Measurements from ENCODE around the gene CACNB1. TPM values are rescaled to one million over a fixed set of nuclear protein-coding genes. Genes with fewer than 3 reads are reported as not detected.
"Not testable (repeated sequence)": the region's sequence is repeated elsewhere in the genome, so short reads cannot be mapped to it uniquely, and the experiment has no call there.

The CACNB1 gene
- total RNA-seq, 1 donor, result 5.8 TPM

GRCh38 chr17:39132192-39132610, 65.3 kb downstream of the CACNB1 start:
- Histone ChIP-seq H4K20me1 (ENCODE audit: insufficient read depth, low read length) (no peaks in the 10 kb centered on the region), H2AFZ (ENCODE audit: low read length) (peak overlapping the region; percentile 67), H3K9me3 (ENCODE audit: low read depth, low read length) (no peaks in the 10 kb centered on the region), H3K4me2 (ENCODE audit: insufficient read depth, low read length) (peak overlapping the region; percentile 69), H3K27me3 (ENCODE audit: insufficient read depth, low read length) (no peaks in the 10 kb centered on the region), H3K79me2 (ENCODE audit: insufficient read depth, low read length) (no peaks in the 10 kb centered on the region), H3K4me1 (ENCODE audit: insufficient read depth, low read length) (peaks cover 18% of the 10 kb centered on the region), H3K36me3 (ENCODE audit: insufficient read depth, low read length) (no peaks in the 10 kb centered on the region), H3K4me3 (ENCODE audit: insufficient read depth, low read length) (peak overlapping the region; percentile 43), H3K27ac (ENCODE audit: low read depth, low read length) (peak overlapping the region; percentile 53)
- DNase-seq (ENCODE audit: insufficient read length, low spot score, missing footprints), result peak; percentile 96
- no peak for TF ChIP-seq CTCF (IDR thresholded peaks at IDR 0.05; ENCODE audit: extremely low read depth, low read depth, low read length)

- DNase-seq (ENCODE audit: insufficient read length, low spot score, missing footprints), result no peak
- Histone ChIP-seq H3K27ac (ENCODE audit: low read depth, low read length) (peak overlapping the region; percentile 53), H3K27me3 (ENCODE audit: insufficient read depth, low read length) (no peaks in the 10 kb centered on the region), H3K4me3 (ENCODE audit: insufficient read depth, low read length) (no peak overlapping the region), H3K4me1 (ENCODE audit: insufficient read depth, low read length) (peaks cover 18% of the 10 kb centered on the region), H4K20me1 (ENCODE audit: insufficient read depth, low read length) (no peaks in the 10 kb centered on the region), H3K4me2 (ENCODE audit: insufficient read depth, low read length) (peak overlapping the region; percentile 69), H3K36me3 (ENCODE audit: insufficient read depth, low read length) (no peaks in the 10 kb centered on the region), H3K9me3 (ENCODE audit: low read depth, low read length) (no peaks in the 10 kb centered on the region), H2AFZ (ENCODE audit: low read length) (peak overlapping the region; percentile 70), H3K79me2 (ENCODE audit: insufficient read depth, low read length) (no peaks in the 10 kb centered on the region)
- no peak for TF ChIP-seq CTCF (IDR thresholded peaks at IDR 0.05; ENCODE audit: extremely low read depth, low read depth, low read length)
Observed at GRCh38 chr17:39131616-39132015, 65.9 kb downstream of the CACNB1 start.

GRCh38 chr17:39130205-39130604, 67.3 kb downstream of the CACNB1 start:
- TF ChIP-seq CTCF (IDR thresholded peaks at IDR 0.05; ENCODE audit: extremely low read depth, low read depth, low read length), result no peak
- no peak overlapping the region for H3K4me2 ChIP-seq (ENCODE audit: insufficient read depth, low read length)
- H2AFZ ChIP-seq (ENCODE audit: low read length), result no peak overlapping the region
- no peaks in the 10 kb centered on the region for H3K79me2 ChIP-seq (ENCODE audit: insufficient read depth, low read length)
- H4K20me1 ChIP-seq (ENCODE audit: insufficient read depth, low read length), result no peaks in the 10 kb centered on the region
- H3K27me3 ChIP-seq (ENCODE audit: insufficient read depth, low read length), result no peaks in the 10 kb centered on the region
- H3K4me3 ChIP-seq (ENCODE audit: insufficient read depth, low read length), result no peak overlapping the region
- DNase-seq (ENCODE audit: insufficient read length, low spot score, missing footprints), result no peak
- H3K27ac ChIP-seq (ENCODE audit: low read depth, low read length), result no peak overlapping the region
- peaks cover 17% of the 10 kb centered on the region for H3K4me1 ChIP-seq (ENCODE audit: insufficient read depth, low read length)
- no peaks in the 10 kb centered on the region for H3K9me3 ChIP-seq (ENCODE audit: low read depth, low read length)
- no peaks in the 10 kb centered on the region for H3K36me3 ChIP-seq (ENCODE audit: insufficient read depth, low read length)

GRCh38 chr17:39129544-39129943, 67.9 kb downstream of the CACNB1 start:
- not testable (repeated sequence) for H3K27ac ChIP-seq (ENCODE audit: low read depth, low read length); H3K9me3 ChIP-seq (ENCODE audit: low read depth, low read length); DNase-seq (ENCODE audit: insufficient read length, low spot score, missing footprints); H3K79me2 ChIP-seq (ENCODE audit: insufficient read depth, low read length); H3K36me3 ChIP-seq (ENCODE audit: insufficient read depth, low read length); H4K20me1 ChIP-seq (ENCODE audit: insufficient read depth, low read length); H3K4me3 ChIP-seq (ENCODE audit: insufficient read depth, low read length); H3K27me3 ChIP-seq (ENCODE audit: insufficient read depth, low read length); H2AFZ ChIP-seq (ENCODE audit: low read length); H3K4me2 ChIP-seq (ENCODE audit: insufficient read depth, low read length)
- H3K4me1 ChIP-seq (ENCODE audit: insufficient read depth, low read length), result peaks cover 14% of the 10 kb centered on the region

Measured in osteoblast (primary cell).